HEK293 (cell line): ENCODE results near the gene LRRC2.
"Not testable (repeated sequence)": the region's sequence is repeated elsewhere in the genome, so short reads cannot be mapped to it uniquely, and the experiment has no call there.

Source experiments
- HOXC10 ChIP-seq: sonication (generic); formaldehyde crosslinking; IDR thresholded peaks from 2 replicates; pipeline ENCODE4 v1.8.1; 2023; ENCODE audit warnings: mild to moderate bottlenecking, missing genetic modification reagents
- ZNF585B ChIP-seq: fragments of 450-650 bp; formaldehyde crosslinking; IDR thresholded peaks from 2 replicates; pipeline ENCODE4 v1.5.1; 2016; ENCODE audit warnings: missing biosample characterization, missing genetic modification characterization
- ZNF843 ChIP-seq: fragments of 450-650 bp; formaldehyde crosslinking; IDR thresholded peaks from 2 replicates; pipeline ENCODE4 v1.5.1; 2016; ENCODE audit warnings: missing biosample characterization, missing genetic modification characterization
- TF ChIP-seq, protein P1 (sequence below): fragments of 450-650 bp; formaldehyde crosslinking; IDR thresholded peaks from 2 replicates; pipeline ENCODE4 v1.5.1; 2016; ENCODE audit warnings: missing biosample characterization, missing genetic modification characterization
- TF ChIP-seq, protein P2 (sequence below): fragments of 450-650 bp; formaldehyde crosslinking; IDR thresholded peaks from 2 replicates; pipeline ENCODE4 v1.5.1; 2016; ENCODE audit warnings: missing biosample characterization, missing genetic modification characterization

DNA sequence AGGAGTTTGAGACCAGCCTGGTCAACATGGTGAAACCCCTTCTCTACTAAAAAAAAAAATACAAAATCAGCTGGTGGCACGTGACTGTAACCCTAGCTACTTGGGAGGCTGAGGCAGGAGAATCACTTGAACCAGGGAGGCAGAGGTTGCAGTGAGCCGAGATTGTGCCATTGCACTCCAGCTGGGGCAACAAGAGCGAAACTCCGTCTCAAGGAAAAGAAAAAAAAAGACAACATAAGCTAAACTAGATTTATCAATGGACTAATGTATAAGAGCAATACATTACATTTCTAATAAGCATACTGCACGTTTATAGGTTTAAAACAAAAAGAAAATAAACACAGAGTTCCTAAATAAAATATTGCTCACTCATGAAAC, 27.7 kb downstream of the LRRC2 start:
- TF ChIP-seq, protein P1, sequence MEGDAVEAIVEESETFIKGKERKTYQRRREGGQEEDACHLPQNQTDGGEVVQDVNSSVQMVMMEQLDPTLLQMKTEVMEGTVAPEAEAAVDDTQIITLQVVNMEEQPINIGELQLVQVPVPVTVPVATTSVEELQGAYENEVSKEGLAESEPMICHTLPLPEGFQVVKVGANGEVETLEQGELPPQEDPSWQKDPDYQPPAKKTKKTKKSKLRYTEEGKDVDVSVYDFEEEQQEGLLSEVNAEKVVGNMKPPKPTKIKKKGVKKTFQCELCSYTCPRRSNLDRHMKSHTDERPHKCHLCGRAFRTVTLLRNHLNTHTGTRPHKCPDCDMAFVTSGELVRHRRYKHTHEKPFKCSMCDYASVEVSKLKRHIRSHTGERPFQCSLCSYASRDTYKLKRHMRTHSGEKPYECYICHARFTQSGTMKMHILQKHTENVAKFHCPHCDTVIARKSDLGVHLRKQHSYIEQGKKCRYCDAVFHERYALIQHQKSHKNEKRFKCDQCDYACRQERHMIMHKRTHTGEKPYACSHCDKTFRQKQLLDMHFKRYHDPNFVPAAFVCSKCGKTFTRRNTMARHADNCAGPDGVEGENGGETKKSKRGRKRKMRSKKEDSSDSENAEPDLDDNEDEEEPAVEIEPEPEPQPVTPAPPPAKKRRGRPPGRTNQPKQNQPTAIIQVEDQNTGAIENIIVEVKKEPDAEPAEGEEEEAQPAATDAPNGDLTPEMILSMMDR, result not testable (repeated sequence)
- not testable (repeated sequence) for TF ChIP-seq HOXC10 (CRISPR knock-in tag); ZNF585B (tag by site-specific recombination); ZNF843 (tag by site-specific recombination)
- TF ChIP-seq, protein P2, sequence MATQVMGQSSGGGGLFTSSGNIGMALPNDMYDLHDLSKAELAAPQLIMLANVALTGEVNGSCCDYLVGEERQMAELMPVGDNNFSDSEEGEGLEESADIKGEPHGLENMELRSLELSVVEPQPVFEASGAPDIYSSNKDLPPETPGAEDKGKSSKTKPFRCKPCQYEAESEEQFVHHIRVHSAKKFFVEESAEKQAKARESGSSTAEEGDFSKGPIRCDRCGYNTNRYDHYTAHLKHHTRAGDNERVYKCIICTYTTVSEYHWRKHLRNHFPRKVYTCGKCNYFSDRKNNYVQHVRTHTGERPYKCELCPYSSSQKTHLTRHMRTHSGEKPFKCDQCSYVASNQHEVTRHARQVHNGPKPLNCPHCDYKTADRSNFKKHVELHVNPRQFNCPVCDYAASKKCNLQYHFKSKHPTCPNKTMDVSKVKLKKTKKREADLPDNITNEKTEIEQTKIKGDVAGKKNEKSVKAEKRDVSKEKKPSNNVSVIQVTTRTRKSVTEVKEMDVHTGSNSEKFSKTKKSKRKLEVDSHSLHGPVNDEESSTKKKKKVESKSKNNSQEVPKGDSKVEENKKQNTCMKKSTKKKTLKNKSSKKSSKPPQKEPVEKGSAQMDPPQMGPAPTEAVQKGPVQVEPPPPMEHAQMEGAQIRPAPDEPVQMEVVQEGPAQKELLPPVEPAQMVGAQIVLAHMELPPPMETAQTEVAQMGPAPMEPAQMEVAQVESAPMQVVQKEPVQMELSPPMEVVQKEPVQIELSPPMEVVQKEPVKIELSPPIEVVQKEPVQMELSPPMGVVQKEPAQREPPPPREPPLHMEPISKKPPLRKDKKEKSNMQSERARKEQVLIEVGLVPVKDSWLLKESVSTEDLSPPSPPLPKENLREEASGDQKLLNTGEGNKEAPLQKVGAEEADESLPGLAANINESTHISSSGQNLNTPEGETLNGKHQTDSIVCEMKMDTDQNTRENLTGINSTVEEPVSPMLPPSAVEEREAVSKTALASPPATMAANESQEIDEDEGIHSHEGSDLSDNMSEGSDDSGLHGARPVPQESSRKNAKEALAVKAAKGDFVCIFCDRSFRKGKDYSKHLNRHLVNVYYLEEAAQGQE (tag by site-specific recombination), result not testable (repeated sequence)
